NCI-H2227 (cell line): Measurements from ENCODE around the gene LINGO1.

Experiments
- DNase-seq: peaks from one replicate; lab custom pipeline; 2025; ENCODE audit not compliant: unreplicated experiment; lab: John Stamatoyannopoulos, UW

The LINGO1 gene

DNA sequence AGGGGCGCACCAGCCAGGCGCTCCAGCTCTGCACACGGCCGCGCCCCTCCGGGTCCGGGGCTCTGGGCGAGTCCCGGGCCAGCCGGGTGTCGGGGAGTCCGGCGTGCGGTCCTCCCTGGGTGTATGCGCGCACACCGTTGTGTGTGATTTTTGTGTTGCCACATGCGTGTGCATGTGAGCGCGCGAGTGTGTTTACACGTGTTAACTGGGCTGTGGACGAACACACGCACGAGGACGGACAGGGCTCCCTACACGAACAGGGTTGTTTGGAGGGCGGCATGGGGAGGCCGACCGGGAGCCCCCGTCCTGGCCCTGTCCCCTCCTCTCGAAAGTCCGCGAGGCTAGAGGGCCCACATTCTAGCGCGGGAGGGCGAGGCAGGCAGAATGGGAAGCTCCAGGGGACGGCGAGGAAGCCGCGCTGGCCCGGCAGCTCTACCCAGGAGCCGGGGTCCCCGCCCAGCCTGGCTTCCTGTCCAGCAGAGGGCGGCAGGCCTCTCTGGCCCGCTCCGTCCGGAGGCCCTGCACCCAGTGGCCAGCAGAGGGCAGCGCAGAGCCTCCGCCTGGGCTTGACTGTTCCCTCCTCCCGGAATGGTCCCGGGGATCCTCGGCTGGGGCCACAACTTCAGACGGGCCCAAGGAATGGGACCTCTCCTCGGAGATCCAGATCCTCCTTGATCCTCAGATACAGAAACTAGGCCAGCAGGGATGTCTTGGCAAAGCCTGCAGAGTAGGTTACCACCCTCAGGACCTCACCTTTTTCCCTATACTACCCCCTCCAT lies 611 bp upstream of the LINGO1 start:
- peak; percentile 90 for DNase-seq

DNA sequence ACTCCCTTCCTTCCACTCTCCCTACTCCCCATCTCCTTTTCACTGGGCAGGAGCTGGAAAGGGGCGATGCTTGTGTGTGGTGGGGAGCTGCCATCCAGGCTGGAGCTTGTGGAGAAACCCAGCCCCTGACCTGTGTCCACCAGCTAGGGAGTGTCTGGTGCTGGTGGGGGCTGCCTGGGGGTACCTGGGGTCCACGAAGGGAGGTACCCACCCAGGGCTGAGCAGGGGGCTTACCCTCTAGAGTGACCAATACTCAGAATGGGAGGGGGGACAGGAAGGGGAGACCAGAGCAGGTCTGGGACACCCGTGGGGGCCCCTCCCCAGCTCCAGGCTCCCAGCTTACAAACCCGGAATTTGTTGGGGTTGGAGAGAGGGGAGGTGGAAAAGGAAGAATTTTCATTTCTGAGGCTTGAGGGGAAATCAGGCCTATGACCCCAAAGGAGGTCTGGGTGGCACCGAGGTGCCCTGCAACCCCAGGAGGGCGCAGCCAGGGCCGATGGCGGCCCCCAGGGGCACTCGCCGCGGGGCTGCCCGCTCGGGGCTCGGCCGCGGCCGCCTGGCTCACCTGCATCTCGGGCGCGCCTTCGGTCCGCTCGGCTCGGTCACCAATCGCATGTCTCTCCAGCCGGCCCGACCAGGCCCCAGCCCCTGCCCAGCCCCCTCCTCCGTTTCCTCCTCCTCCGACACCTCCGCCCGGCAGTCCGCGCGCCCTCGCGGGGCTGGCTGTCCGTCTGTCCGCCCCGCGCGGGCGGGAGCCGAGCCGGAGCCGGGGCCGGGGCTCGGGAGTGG lies 773 bp downstream of the LINGO1 start:
- DNase-seq = peak; percentile 20

DNA sequence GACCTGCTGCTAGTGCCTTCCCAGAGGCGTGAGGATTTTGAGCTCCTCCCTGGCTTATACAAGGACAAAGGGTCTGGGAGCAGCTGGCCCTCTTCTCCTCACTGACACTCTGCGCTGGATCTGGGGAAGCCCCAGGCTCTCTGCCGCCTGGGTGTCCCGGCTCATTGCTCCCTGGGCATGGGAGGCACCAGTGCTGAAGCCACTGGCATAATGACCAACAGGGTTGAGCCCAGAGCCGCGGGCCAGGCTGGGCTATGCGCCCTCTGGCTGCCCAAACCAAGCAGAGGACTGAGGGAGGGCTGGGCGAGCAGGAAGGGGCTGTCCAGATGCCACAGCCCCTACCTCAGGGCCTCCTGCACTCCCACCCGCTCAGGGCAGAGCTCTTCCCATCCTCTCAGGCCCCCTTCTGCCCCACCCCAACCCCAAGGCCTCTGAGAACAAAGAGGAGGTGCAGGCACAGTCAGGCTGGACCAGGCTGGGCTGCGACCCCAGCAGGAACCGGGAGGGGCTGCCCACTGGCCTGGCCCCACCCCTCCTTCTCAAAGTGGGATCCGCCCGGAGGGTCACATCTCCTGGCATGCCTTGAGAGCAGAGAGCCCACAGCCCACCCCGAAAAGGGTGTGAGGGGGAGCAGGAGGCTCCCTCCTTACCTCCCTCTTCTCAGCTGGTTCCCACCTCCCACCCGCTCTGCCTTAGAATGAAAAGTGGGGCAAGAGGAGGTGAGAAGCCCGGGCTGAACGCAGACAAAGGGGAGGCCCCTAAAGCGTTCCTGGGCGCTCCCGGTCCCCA lies 1.6 kb downstream of the LINGO1 start:
- DNase-seq = peak; percentile 36

DNA sequence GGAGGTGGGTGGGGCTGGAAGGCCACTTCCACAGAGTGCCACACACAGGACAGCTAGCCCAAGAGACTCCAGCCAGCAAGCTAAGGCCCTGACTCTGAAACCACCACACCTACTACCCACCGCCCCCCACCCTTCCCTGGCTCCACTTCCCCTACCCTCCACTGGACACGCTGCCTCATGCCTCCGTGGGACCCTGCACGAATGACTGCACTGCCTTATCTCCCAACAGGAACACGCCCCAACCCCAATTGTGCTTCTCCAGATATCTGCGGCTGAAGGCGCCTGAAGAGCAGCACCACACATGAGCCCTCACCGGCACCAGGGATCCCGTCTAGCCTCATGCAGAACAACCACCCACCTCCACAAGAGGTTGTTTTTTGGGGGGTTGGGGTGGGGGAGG lies 2.7 kb downstream of the LINGO1 start:
- DNase-seq = no peak

DNA sequence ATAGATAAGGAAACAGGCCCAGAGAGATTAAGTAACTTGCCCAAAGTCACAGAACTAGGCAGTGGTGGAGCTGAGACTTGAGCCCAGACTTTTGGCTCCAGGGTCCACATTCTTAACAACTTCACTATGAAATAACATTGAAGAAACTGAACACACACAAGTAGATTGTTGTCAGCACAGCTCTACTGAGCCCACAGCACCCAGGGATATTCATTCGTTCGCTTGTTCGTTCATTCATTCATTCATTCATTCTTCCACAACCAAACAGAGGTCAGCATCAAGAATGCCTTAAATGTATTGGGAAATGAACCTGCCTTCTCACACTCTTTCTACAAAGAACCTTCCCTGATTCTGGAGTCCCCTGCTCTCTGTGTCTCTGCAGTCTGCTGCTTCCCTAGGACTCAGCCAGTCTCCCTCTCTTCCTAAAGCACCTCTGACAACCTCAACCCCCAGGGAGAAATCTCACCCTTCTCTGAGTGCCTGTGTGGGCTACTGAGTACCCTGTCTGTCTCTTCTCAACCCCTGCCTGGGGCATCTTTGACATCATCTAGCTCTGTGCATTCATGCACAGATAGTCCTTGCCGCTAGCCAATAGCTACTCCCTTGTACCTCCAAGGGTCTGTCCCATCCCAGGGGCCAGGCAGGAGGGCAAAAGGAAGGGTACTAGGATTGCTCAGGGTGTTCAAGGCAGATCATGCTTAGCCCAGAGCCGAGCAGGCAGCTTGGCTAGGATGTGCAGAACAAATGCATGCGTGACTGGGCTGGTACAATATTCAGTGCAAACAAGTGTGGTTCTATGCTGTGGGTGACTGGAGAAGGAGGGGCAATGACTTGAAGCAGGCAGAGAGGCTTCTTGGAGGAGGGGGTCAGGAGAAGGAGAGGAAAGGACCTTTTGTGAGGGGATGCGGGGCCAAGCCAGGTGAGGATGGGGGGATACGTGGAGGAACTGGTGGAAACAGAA lies 3.4 kb downstream of the LINGO1 start:
- DNase-seq = no peak

DNA sequence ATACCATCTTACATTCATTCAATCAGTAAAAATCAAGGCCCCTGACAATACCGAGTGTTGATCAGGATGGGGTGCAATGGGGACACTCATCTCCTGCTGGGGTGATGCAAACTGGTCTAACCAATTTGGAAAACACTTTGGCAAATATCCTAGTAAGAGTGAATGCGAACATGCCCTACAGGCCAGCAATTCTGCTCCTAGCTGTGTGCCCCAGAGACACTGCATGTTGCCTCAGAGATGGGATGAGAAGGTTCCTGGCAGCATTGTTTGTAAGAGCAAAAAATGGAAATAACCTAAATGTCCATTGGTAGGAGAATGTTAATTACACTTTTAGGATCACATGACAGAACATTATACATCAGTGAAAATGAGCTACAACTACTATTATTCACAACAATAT lies 4.7 kb downstream of the LINGO1 start:
- no peak for DNase-seq

DNA sequence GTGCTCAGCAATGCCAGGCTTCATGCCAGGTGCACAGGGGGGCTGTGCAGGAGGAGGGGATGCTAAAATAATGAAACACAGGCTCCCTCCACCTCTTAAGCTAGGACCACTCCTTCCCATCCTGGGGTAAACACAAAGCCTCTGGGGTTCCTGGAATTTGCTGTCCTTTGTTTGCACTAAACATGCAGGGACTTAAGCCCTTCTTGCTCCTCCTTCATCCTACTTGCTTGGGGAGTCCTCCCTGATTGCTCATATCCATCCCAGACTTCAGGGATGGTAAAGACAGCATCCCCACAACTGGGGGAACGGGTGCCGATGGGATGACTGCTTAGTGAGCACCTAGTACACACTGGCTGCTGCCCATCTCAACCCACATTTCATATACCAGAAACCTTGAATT lies 5.1 kb downstream of the LINGO1 start:
- DNase-seq = no peak

DNA sequence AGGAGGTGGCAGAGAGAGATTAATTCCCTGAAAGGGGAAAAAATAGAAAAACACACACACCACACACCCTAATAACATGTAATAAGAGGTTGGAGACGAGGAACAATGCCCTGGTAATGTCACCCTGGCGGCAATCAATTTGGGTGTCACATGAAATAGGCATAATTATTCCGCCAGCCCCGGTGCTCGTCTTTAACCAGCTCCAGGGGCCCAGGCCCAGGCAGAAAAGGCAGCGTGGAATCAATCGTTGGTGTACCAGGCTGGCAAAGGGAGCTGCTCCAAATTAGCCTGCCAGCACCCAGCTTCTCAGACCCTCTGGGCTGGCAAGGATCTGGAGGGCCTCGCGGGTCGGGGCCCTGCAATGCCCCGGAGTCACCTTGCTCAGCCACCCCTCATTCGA lies 5.6 kb downstream of the LINGO1 start:
- DNase-seq = peak; percentile 88

DNA sequence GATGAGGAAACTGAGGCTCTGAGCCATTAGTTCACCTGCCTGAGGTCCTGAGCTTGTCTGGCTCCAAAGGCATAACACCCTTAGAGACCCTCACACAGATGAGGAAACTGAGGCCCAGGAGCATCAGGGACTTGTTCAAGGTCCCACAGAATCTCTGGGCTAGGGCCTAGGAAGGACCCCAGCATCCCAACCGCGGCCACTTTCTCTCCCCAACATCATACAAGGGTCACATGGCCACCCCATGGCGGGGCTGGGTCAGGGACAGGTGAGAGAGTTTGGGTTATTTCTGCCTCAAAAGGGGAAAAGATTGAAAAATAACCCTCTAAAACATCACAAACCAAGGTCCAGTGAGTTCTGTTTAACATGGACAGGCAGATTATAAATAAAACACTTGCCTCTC lies 6.7 kb downstream of the LINGO1 start:
- no peak for DNase-seq

DNA sequence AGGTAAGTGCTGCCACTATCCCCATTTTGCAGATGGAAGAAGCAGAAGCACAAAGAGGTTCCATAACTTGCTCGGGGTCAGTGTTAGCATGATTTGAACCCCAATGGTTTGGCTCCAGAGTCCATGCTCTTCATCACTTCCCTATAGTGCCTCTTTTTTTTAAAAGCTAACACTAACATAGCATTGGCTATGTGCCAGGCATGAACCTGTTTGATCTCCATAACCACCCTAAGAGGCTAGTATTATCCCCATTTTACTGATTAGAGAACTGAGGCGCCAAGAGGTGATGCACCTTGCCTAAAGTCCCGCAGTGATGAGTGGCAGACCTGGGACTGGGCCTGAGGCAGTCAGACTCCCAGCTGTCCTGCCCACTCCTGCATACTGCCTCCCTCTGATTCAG lies 7.3 kb downstream of the LINGO1 start:
- no peak for DNase-seq

DNA sequence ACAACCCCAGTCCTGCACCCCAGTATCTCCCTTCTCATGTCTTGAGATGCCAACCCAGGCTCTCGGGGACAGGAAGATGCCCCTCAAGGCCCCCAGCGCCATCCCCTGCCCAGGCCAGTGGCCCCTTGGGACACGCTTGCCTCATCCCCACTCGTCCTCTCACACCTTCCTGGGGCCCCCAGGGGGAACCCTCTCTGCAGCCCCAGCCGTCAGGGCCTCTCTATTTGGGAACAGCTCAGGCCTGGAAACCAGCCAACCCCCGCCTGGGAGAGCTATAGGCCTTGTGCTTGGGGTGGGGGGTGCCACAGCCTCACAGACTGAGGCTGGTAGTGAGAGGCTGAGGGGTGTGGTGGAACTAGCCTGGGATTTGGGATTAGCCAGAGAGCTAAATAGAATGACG lies 7.8 kb downstream of the LINGO1 start:
- no peak for DNase-seq

DNA sequence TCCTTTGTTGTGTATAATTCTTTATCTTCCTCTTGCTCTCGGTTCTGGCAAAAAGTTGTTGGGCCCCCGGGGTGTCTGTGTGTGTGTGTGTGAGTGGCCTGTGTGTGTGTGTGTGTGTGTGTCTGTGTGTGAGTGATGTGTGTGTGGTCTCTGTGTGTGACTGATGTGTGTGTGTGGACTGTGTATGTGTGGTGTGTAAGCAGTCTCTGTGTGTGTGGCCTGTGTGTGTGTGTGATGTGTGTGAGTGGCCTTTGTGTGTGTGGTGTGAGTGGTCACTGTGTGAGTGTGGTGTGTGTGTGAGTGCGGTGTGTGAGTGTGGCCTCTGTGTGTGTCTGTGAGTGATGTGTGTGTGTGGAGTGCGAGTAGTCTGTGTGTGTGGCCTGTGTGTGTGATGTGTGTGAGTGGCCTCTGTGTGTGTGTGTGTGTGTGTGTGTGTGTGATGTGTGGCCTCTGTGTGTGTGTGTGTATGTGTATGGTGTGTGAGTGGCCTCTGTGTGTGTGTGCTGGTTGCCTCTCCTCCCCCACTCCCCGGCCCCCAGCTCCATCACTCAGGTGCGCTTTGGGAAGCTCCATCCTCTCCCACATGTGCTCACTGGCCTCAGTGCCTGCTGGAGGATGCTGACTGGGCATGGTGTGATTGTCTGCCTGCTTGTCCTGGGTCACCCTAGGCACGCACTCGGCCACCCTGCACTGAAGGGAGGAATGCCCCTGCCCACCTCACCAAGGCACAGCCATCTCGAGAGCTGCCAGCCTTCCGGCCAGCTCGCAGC lies 8.8 kb downstream of the LINGO1 start:
- DNase-seq = peak; percentile 11

DNA sequence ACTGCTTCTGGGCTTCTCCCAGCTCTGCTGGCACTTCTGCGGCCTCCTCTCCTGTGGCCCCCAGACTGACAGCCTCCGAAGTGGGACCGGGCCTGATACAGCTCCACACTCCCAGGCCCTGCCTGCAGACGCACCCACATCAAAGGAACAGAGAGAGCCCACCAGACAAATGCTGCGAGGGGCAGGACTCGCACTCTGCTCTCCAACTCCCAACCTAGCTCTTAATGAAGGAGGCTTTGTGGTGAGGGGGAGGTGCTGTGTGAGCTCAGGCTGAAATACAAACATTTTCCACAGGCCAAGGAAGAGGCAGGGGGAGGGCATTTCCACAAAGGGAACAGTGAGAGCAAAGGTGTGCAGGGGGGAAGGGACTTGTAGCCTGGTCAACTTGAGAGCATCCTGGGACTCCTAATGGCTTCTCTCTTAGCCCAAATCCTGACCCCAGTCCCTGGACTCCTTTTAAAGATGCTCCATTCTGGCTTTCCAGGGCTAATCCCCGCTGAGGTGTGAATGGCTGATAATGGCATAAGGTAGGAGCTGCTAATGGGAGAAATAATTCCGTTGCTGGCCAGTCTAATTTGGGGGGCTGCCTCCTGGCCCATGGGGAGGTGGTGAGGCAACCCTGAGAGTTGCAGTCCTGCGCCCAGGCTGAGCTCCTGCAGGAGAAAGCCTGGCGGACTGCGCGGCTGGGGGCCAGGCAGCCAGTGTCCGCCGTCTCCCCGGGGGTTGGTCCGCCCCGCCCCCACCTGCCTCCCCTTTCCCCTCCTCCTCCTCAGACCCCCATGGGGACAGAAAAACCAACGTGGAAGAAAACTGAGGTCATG lies 9.6 kb downstream of the LINGO1 start:
- DNase-seq = no peak

DNA sequence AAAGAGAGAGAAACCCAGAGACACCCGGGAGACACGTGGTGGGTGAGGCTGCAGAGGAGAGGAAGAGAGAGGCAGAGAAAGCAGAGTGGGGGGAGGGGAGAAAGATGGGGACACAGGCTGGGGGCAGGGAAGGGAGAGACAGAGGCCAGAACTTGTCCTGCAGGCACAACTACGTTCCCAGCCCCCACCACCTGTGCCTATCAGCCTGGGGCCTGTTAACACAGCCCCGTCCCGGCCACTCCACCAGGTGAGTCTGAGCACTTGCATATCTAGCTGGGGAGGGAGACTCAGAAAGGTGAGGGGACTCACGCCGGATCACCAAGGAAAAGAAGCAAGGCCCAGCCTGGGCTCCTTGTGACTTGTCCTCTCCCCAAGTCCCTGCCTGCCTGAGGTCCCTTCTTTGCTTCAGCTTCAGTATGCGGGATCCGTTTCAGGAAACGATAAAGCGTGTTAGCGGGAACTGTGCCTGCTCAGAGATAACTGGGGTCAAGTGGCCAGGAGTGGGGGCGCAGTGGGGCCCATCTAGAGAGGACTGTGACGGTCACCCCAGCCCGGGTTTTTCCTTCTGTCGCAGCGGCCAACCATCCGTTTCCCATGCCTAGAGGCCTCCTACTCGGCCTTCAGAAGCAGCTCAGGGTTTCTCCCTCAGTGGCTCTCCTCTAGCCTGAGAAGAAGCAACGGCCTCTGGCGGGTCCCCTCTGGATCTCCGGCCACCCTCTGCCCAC lies 10.3 kb downstream of the LINGO1 start:
- peak; percentile 7 for DNase-seq

DNA sequence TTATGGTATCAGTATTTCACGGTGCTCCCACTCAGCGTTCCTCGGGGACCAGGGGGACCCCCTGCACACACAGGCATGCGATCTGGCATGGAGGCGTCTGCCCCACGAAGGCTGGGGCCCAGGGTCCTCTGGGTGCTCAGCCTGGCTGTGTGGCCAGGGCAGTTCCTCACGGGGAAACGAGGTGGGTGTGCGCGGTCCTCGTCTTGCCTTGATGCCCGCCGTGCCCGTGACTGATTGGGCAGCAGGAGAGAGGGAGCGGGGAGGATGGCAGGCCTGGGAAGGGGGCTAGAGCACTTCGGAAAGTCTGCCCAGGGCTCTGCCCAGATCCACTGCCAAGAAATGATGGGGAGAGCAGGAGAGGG lies 10.9 kb downstream of the LINGO1 start:
- no peak for DNase-seq

DNA sequence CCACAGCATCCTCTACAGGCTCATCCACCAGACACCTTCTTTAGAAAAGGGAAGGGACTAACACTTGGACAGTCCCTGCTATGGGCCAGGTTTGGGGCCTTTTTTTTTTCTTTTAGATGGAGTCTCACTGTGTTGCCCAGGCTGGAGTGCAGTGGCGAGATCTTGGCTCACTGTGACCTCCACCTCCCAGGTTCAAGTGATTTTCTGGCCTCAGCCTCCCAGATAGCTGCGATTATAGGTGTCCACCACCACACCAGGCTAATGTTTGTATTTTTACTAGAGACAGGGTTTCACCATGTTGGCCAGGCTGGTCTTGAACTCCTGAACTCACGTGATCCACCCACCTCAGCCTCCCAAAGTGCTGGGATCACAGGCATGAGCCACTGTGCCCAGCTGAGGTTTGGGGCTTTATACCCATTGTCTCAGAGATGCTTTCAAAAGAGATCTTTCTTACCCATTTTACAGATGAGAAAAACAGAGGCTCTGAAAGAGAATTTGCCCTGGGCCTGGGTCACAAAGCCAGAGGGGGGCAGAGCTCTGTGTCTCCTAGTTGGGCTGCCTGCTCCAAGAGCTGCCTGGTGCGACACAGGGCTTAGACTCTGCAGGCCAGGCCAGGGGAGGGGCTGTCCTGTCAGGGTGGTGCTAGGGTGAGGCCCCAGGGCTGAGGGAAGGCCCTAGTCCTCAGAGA lies 11.6 kb downstream of the LINGO1 start:
- DNase-seq = no peak

DNA sequence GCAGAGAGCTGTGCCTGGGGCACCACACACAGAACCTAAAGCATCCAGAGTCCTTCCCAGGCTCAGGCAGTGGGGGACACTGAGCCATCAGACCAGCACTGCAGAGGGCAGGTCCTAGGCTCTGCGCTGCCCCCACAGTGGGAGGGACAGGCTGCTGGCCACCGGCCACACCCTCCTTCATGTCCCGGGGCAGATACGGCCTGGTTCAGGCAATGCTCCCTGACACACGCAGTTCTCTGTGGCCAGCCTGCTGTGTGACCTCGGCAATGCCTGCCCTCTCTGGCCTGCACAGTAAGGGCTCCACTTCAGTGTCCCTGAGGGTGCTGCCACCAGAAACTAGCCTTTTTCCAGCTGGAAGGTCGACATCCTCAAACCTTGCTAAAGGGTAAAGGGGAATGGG lies 12.4 kb downstream of the LINGO1 start:
- DNase-seq = no peak

DNA sequence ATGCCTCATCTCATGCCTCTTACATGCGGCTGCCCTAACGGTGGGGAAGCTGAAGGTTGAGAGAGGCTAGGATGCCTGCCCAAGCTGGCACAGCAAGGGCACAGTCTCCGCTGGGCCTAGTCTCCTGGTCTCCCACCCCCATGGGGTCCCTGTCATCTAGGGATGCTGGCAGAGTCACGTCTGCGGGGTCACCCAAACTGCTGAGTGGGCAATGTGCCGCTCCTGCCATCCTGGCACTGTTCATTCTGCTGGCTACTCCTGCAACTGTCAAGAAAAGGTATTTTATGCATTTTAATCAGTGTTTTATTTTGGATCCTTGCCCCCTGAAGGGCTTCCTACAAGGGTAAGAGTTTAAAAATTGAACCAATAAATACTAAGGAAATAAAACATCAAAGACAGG lies 12.8 kb downstream of the LINGO1 start:
- no peak for DNase-seq
